Vagina (tissue), 2 donors: ENCODE results near the gene TBC1D13. TPM values are rescaled to one million over a fixed set of nuclear protein-coding genes. Genes with fewer than 3 reads are reported as not detected.

Experiments used
- DNase-seq, 2 donors: peaks; one replicate each; pipeline ENCODE4 v3.0.0-alpha.2; 2017; ENCODE audit errors: extremely low spot score in 2 of 2
- H3K27ac ChIP-seq: fragments of 200-600 bp; sonication (generic); one replicate; pipeline ENCODE4 v1.5.1; 2019
- H3K27me3 ChIP-seq: fragments of 200-600 bp; sonication (generic); one replicate; pipeline ENCODE4 v1.5.1; 2019
- H3K36me3 ChIP-seq, 2 donors: fragments of 200-600 bp; sonication (generic); one replicate each; pipeline ENCODE4 v1.5.1; 2017 to 2019
- H3K4me1 ChIP-seq: fragments of 200-600 bp; sonication (generic); one replicate; pipeline ENCODE4 v1.5.1; 2019
- H3K4me3 ChIP-seq, 2 donors: fragments of 200-600 bp; sonication (generic); 1 replicate in 1 of 2; 2 replicates in 1 of 2; pipeline ENCODE4 v1.5.1; 2016 to 2019
- H3K9me3 ChIP-seq: fragments of 200-600 bp; sonication (generic); one replicate; pipeline ENCODE4 v1.5.1; 2019
- POLR2A ChIP-seq, 2 donors: fragments of 450-650 bp; IDR thresholded peaks; one replicate each; pipeline ENCODE4 v1.6.1; 2017; ENCODE audit warnings: antibody characterized with exemption in 2 of 2, mild to moderate bottlenecking in 2 of 2, moderate library complexity in 2 of 2
- POLR2AphosphoS5 ChIP-seq, 2 donors: sonication (generic); formaldehyde crosslinking; IDR thresholded peaks; one replicate each; pipeline ENCODE4 v1.9.0; 2017; ENCODE audit warnings: antibody characterized with exemption in 2 of 2, mild to moderate bottlenecking in 2 of 2, low read depth in 1 of 2; ENCODE audit not compliant: insufficient read depth in 1 of 2
- intact Hi-C: fragments of 100-400 bp; cut with DNase I; formaldehyde crosslinking; loops from one replicate; pipeline ENCODE4 v1.15.1; 2023
- total RNA-seq: library from RNA; depleted of rRNA; stranded (reverse); fragments of >200 nt; gene quantifications from one replicate; pipeline ENCODE4 v1.2.3, GENCODE V29; 2016
- TF ChIP-seq, protein P1 (sequence below), 3 experiments: fragments of 450-650 bp in 2 of 3; fragments of 200-600 bp in 1 of 3; sonication (generic) in 1 of 3; IDR thresholded peaks; one replicate each; pipeline ENCODE4 v1.5.1; 2017 to 2019; ENCODE audit warnings: antibody characterized with exemption in 3 of 3, mild to moderate bottlenecking in 2 of 3, moderate library complexity in 2 of 3

Gene TBC1D13
- total RNA-seq, 1 donor from 2014 or later: 11.0 TPM

DNA sequence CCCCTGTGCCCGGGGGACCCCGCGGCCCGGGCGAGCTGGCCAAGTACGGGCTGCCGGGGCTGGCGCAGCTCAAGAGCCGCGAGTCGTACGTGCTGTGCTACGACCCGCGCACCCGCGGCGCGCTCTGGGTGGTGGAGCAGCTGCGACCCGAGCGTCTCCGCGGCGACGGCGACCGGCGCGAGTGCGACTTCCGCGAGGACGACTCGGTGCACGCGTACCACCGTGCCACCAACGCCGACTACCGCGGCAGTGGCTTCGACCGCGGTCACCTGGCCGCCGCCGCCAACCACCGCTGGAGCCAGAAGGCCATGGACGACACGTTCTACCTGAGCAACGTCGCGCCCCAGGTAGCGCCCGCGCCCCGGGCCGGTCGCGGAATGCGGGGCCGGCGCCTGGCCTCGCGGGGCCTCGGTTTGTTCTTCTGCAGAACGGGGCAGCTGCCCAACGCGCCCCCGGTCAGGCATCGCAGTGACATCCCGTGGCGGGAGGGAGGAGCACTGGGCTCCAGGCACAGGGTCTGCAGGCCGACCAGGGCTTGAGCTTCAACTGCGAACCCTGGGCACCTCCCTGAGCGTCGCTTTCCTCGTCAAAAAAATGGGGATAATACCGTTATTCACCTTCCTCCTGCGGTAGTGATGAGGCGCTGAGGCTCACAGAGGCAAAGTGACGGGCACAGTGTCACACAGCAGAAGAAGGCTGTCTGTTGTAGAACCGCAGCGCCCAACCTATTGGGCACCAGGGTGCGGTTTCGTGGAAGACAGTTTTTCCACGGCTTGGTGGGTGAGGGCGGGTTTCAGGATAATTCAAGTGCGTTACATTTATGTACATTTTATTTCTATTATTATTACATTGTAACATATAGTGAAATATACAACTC, 32.0 kb downstream of the TBC1D13 start:
- Histone ChIP-seq H3K36me3 (peaks cover 0 to 27% of the 10 kb centered on the region in 2 donors), H3K27me3 (no peaks in the 10 kb centered on the region), H3K4me3 (peak overlapping the region; percentile 59 to 64), H3K27ac (peak overlapping the region; percentile 35), H3K4me1 (peaks cover 14% of the 10 kb centered on the region), H3K9me3 (no peaks in the 10 kb centered on the region)
- TF ChIP-seq POLR2A (IDR thresholded peaks at IDR 0.05) (no peak), POLR2AphosphoS5 (IDR thresholded peaks at IDR 0.05; ENCODE audit: insufficient read depth in 1 of 2, low read depth in 1 of 2) (no peak)
- TF ChIP-seq, protein P1, sequence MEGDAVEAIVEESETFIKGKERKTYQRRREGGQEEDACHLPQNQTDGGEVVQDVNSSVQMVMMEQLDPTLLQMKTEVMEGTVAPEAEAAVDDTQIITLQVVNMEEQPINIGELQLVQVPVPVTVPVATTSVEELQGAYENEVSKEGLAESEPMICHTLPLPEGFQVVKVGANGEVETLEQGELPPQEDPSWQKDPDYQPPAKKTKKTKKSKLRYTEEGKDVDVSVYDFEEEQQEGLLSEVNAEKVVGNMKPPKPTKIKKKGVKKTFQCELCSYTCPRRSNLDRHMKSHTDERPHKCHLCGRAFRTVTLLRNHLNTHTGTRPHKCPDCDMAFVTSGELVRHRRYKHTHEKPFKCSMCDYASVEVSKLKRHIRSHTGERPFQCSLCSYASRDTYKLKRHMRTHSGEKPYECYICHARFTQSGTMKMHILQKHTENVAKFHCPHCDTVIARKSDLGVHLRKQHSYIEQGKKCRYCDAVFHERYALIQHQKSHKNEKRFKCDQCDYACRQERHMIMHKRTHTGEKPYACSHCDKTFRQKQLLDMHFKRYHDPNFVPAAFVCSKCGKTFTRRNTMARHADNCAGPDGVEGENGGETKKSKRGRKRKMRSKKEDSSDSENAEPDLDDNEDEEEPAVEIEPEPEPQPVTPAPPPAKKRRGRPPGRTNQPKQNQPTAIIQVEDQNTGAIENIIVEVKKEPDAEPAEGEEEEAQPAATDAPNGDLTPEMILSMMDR (IDR thresholded peaks at IDR 0.05): no peak
- DNase-seq: no peak
- intact Hi-C loops: no loop called here

- Histone ChIP-seq H3K4me3 (peak overlapping the region in 1 of 2 donors; percentile 64), H3K27me3 (no peaks in the 10 kb centered on the region), H3K27ac (no peak overlapping the region), H3K4me1 (peaks cover 14% of the 10 kb centered on the region), H3K9me3 (no peaks in the 10 kb centered on the region), H3K36me3 (peaks cover 0 to 33% of the 10 kb centered on the region in 2 donors)
- TF ChIP-seq, protein P1 (IDR thresholded peaks at IDR 0.05): no peak
- TF ChIP-seq POLR2AphosphoS5 (IDR thresholded peaks at IDR 0.05; ENCODE audit: insufficient read depth in 1 of 2, low read depth in 1 of 2) (no peak), POLR2A (IDR thresholded peaks at IDR 0.05) (no peak)
- intact Hi-C loops: no loop called here
- peak in 1 of 2 donors; percentile 91 for DNase-seq
These were observed 32.9 kb downstream of the TBC1D13 start for GRCh38 chr9:128819716-128820664.

- intact Hi-C loops: no loop called here
- Histone ChIP-seq H3K4me3 (no peak overlapping the region), H3K4me1 (peaks cover 14% of the 10 kb centered on the region), H3K36me3 (peaks cover 0 to 40% of the 10 kb centered on the region in 2 donors), H3K27me3 (no peaks in the 10 kb centered on the region), H3K27ac (no peak overlapping the region), H3K9me3 (no peaks in the 10 kb centered on the region)
- TF ChIP-seq, protein P1 (IDR thresholded peaks at IDR 0.05): no peak
- no peak for TF ChIP-seq POLR2A (IDR thresholded peaks at IDR 0.05)
- DNase-seq: peak in 1 of 2 donors; percentile 94
These were observed 33.9 kb downstream of the TBC1D13 start for GRCh38 chr9:128820665-128821583.

DNA sequence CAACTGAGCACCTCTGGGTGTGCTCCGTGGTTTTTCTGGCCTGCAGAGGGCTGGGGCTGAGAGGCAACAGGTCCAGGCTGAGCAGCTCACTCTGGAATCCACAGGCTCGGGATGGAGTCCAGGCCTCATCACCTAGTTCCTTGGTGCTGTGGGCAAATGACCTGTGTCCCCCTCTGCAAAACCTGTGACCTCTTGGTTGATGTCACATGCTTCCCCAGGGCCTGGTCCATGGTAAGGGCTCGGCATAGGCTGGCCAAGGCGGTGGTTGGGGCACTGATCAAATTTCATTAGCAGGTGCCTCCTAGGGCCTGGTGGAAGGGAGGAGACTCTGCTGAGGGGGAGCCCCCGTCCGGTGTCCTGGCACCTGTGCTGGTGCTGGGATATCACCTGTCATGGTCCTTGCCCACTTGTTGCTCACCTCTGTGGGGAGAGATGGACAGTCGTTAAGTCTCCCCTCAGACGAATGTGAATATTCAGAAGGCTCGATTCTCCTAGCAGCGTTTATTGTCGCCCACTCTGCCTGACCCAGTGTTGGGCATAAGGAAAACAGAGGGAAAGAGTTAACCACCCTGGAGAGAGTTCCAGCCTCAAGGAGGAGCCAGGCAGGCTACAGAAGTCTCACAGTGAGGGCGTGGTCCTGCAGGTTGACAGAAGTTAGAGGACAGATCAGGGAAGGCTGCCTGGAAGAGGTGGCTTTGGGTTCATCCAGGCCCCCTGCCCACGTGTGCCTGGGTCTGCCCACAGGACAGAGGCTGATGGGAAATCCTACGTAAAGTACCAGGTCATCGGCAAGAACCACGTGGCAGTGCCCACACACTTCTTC, 34.7 kb downstream of the TBC1D13 start:
- H3K4me3 ChIP-seq: no peak overlapping the region
- no peaks in the 10 kb centered on the region for H3K9me3 ChIP-seq
- no peak for DNase-seq
- intact Hi-C loops: no loop called here
- peaks cover 14% of the 10 kb centered on the region for H3K4me1 ChIP-seq
- no peaks in the 10 kb centered on the region for H3K27me3 ChIP-seq
- H3K27ac ChIP-seq: no peak overlapping the region
- no peak for TF ChIP-seq POLR2AphosphoS5 (IDR thresholded peaks at IDR 0.05; ENCODE audit: insufficient read depth in 1 of 2, low read depth in 1 of 2)
- TF ChIP-seq, protein P1 (IDR thresholded peaks at IDR 0.05): no peak
- no peak for TF ChIP-seq POLR2A (IDR thresholded peaks at IDR 0.05)
- H3K36me3 ChIP-seq: peaks cover 0 to 48% of the 10 kb centered on the region in 2 donors
